Bronchial epithelial cell (primary cell): ENCODE data around the gene RPS25. TPM values are rescaled to one million over a fixed set of nuclear protein-coding genes. Genes with fewer than 3 reads are reported as not detected.

ENCODE experiments used
- DNase-seq: peaks from one replicate; pipeline ENCODE4 v3.0.0-alpha.2; 2010; ENCODE audit warnings: low read depth
- FAIRE-seq: peaks from 2 replicates; lab custom pipeline; 2011; peaks lifted over from hg19 to GRCh38; lab: Jason Lieb, UNC
- H3K27me3 ChIP-seq: 2 replicates; pipeline ENCODE4 v1.5.1; 2011; ENCODE audit warnings: low read length; ENCODE audit not compliant: control insufficient read depth, insufficient read depth
- H3K36me3 ChIP-seq: 2 replicates; pipeline ENCODE4 v1.5.1; 2011; ENCODE audit warnings: low read length; ENCODE audit not compliant: control insufficient read depth, insufficient read depth
- H3K4me3 ChIP-seq: 2 replicates; pipeline ENCODE4 v1.5.1; 2011; ENCODE audit warnings: mild to moderate bottlenecking, low read depth, low read length, control low read depth
- total RNA-seq: library from RNA; depleted of rRNA; stranded (reverse); fragments of >200 nt; gene quantifications from 2 replicates; pipeline ENCODE4 v1.2.1, GENCODE V29; 2014
- TF ChIP-seq, protein P1 (sequence below): IDR thresholded peaks from 2 replicates; pipeline ENCODE4 v1.5.1; 2011; ENCODE audit warnings: mild to moderate bottlenecking, moderate library complexity, low read length, control low read depth, inconsistent platforms; ENCODE audit not compliant: insufficient read depth, severe bottlenecking

RPS25 gene
- total RNA-seq, 1 donor from 2014 or later = 1,126 TPM

DNA sequence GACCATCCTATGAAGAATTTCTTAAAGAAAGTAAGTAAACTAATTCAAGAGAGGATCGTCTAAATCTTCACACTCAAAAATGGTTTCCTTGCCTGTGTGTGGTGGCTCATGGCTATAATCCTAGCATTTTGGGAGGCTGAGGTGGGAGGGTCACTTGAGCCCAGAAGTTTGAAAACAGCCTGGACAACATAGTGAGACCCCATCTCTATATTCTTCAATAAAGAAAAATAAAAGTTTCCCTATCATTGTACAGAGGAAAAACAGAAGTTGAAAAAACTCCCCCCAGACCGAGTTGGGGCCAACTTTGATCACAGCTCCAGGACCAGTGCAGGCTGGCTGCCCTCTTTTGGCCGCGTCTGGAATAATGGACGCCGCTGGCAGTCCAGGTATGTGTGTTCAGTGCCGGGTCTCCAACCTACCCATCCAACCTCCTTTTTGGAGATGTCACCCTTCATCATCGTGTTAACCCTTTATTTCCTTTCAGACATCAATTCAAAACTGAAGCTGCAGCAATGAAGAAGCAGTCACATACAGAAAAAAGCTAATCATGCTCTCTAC, 3.0 kb downstream of the RPS25 start:
- peaks cover 12% of the 10 kb centered on the region for H3K36me3 ChIP-seq
- H3K27me3 ChIP-seq = no peaks in the 10 kb centered on the region
- no peak for DNase-seq
- no peak overlapping the region for H3K4me3 ChIP-seq
- no peak for FAIRE-seq
- TF ChIP-seq, protein P1, sequence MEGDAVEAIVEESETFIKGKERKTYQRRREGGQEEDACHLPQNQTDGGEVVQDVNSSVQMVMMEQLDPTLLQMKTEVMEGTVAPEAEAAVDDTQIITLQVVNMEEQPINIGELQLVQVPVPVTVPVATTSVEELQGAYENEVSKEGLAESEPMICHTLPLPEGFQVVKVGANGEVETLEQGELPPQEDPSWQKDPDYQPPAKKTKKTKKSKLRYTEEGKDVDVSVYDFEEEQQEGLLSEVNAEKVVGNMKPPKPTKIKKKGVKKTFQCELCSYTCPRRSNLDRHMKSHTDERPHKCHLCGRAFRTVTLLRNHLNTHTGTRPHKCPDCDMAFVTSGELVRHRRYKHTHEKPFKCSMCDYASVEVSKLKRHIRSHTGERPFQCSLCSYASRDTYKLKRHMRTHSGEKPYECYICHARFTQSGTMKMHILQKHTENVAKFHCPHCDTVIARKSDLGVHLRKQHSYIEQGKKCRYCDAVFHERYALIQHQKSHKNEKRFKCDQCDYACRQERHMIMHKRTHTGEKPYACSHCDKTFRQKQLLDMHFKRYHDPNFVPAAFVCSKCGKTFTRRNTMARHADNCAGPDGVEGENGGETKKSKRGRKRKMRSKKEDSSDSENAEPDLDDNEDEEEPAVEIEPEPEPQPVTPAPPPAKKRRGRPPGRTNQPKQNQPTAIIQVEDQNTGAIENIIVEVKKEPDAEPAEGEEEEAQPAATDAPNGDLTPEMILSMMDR = peak; percentile 18

GRCh38 chr11:119014209-119014924, 3.8 kb downstream of the RPS25 start:
- TF ChIP-seq, protein P1 = no peak
- Histone ChIP-seq H3K4me3 (no peak overlapping the region), H3K36me3 (peaks cover 10% of the 10 kb centered on the region), H3K27me3 (no peaks in the 10 kb centered on the region)
- FAIRE-seq (no peak), DNase-seq (no peak)

GRCh38 chr11:119012629-119013170, 5.4 kb downstream of the RPS25 start:
- TF ChIP-seq, protein P1 = no peak
- Histone ChIP-seq H3K4me3 (no peak overlapping the region), H3K27me3 (no peaks in the 10 kb centered on the region), H3K36me3 (peaks cover 10% of the 10 kb centered on the region)
- FAIRE-seq = no peak
- no peak for DNase-seq

- H3K36me3 ChIP-seq = peaks cover 9% of the 10 kb centered on the region
- H3K27me3 ChIP-seq = no peaks in the 10 kb centered on the region
- DNase-seq (no peak), FAIRE-seq (no peak)
- H3K4me3 ChIP-seq = no peak overlapping the region
- TF ChIP-seq, protein P1 = no peak
Measured at GRCh38 chr11:119011476-119012053, 6.6 kb downstream of the RPS25 start.

DNA sequence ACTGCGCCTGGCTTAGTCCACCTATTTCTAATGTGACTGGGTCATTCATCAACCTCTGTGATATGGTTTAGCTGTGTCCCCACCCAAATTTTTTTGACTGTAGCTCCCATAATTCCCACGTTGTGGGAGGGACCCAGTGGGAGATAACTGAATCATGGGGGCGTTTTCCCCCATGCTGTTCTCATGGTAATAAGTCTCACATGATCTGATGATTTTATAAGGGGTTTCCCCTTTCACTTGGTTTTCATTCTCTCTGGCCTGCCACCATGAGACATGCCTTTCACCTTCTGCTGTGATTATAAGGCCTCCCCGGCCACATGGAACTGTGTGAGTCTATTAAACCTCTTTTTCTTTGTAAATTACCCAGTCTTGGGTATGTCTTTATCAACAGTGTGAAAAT, 11.5 kb downstream of the RPS25 start:
- Histone ChIP-seq H3K27me3 (no peaks in the 10 kb centered on the region), H3K36me3 (peaks cover 5% of the 10 kb centered on the region), H3K4me3 (no peak overlapping the region)
- TF ChIP-seq, protein P1 = no peak
- no peak for DNase-seq
- FAIRE-seq = no peak
